COLO668 (cell line): ENCODE measurements around the gene OR5AK2.
"Not testable (repeated sequence)": the region's sequence is repeated elsewhere in the genome, so short reads cannot be mapped to it uniquely, and the experiment has no call there.

ENCODE experiments used
- DNase-seq: peaks from one replicate; lab custom pipeline; 2025; ENCODE audit not compliant: unreplicated experiment; lab: John Stamatoyannopoulos, UW

OR5AK2 gene

GRCh38 chr11:56988614-56989013 is at the start of gene OR5AK2:
Gene OR5AK2, plus strand, starts transcription at chr11:56988914. Its CDS starts 0 bp downstream, at chr11:56988914.
- no peak for DNase-seq

- not testable (repeated sequence) for DNase-seq
Measured at GRCh38 chr11:56945526-56945925, 43.2 kb upstream of the OR5AK2 start.

GRCh38 chr11:56948991-56949515 is 39.7 kb upstream of the OR5AK2 start:
- no peak for DNase-seq

GRCh38 chr11:56950510-56950909 is 38.2 kb upstream of the OR5AK2 start:
- DNase-seq, result no peak

GRCh38 chr11:56953907-56954306 is 34.8 kb upstream of the OR5AK2 start:
- DNase-seq, result not testable (repeated sequence)

GRCh38 chr11:56961609-56962008 is 27.1 kb upstream of the OR5AK2 start:
- DNase-seq, result no peak

- DNase-seq, result no peak
Measured at GRCh38 chr11:56967726-56968125, 21.0 kb upstream of the OR5AK2 start.

GRCh38 chr11:56968524-56968923 is 20.2 kb upstream of the OR5AK2 start:
- DNase-seq, result no peak

- no peak for DNase-seq
Measured at GRCh38 chr11:56977314-56977713, 11.4 kb upstream of the OR5AK2 start.

GRCh38 chr11:56990702-56991101 is 2.0 kb downstream of the OR5AK2 start:
- DNase-seq, result no peak

- DNase-seq, result no peak
Measured at GRCh38 chr11:56994532-56994931, 5.8 kb downstream of the OR5AK2 start.

GRCh38 chr11:57001674-57002401 is 13.1 kb downstream of the OR5AK2 start:
- DNase-seq, result no peak

GRCh38 chr11:57008373-57008772 is 19.7 kb downstream of the OR5AK2 start:
- no peak for DNase-seq

GRCh38 chr11:57015679-57016078 is 27.0 kb downstream of the OR5AK2 start:
- DNase-seq, result no peak

GRCh38 chr11:57031556-57031955 is 42.8 kb downstream of the OR5AK2 start:
- DNase-seq, result no peak
